ENCODE measurements around the gene WWOX. TPM values are rescaled to one million over a fixed set of nuclear protein-coding genes. Genes with fewer than 3 reads are reported as not detected.
A peak's percentile ranks its signal among the peaks of the same experiment; 100 is the strongest.
"Not testable (repeated sequence)": the region's sequence is repeated elsewhere in the genome, so short reads cannot be mapped to it uniquely, and the experiment has no call there.

WWOX gene
- total RNA-seq, 1 donor from 2014 or later: 12.6 TPM

- Histone ChIP-seq H3K36me3 (ENCODE audit: control insufficient read depth, insufficient read depth, low read length) (no peaks in the 10 kb centered on the region), H3K4me3 (ENCODE audit: low read depth, low read length) (no peak overlapping the region), H3K27me3 (ENCODE audit: control insufficient read depth, insufficient read depth, low read length) (no peaks in the 10 kb centered on the region)
- TF ChIP-seq CTCF (IDR thresholded peaks at IDR 0.05; ENCODE audit: insufficient read depth, low read length, severe bottlenecking): no peak
- FAIRE-seq (no peak), DNase-seq (ENCODE audit: low read depth) (no peak)
These were observed 945.7 kb downstream of the WWOX start for GRCh38 chr16:79045191-79045590.

- no peak for FAIRE-seq
- Histone ChIP-seq H3K4me3 (ENCODE audit: low read depth, low read length) (no peak overlapping the region), H3K36me3 (ENCODE audit: control insufficient read depth, insufficient read depth, low read length) (no peaks in the 10 kb centered on the region), H3K27me3 (ENCODE audit: control insufficient read depth, insufficient read depth, low read length) (no peaks in the 10 kb centered on the region)
- DNase-seq (ENCODE audit: low read depth): peak; percentile 39
- TF ChIP-seq CTCF (IDR thresholded peaks at IDR 0.05; ENCODE audit: insufficient read depth, low read length, severe bottlenecking): peak; percentile 62
These were observed 947.9 kb downstream of the WWOX start for GRCh38 chr16:79047337-79047736.

- H3K4me3 ChIP-seq (ENCODE audit: low read depth, low read length): no peak overlapping the region
- TF ChIP-seq CTCF (IDR thresholded peaks at IDR 0.05; ENCODE audit: insufficient read depth, low read length, severe bottlenecking): no peak
- DNase-seq (ENCODE audit: low read depth) (no peak), FAIRE-seq (no peak)
- no peaks in the 10 kb centered on the region for H3K27me3 ChIP-seq (ENCODE audit: control insufficient read depth, insufficient read depth, low read length)
- H3K36me3 ChIP-seq (ENCODE audit: control insufficient read depth, insufficient read depth, low read length): no peaks in the 10 kb centered on the region
These were observed 949.6 kb downstream of the WWOX start for GRCh38 chr16:79049040-79049439.

- TF ChIP-seq CTCF (IDR thresholded peaks at IDR 0.05; ENCODE audit: insufficient read depth, low read length, severe bottlenecking): no peak
- Histone ChIP-seq H3K27me3 (ENCODE audit: control insufficient read depth, insufficient read depth, low read length) (no peaks in the 10 kb centered on the region), H3K4me3 (ENCODE audit: low read depth, low read length) (no peak overlapping the region), H3K36me3 (ENCODE audit: control insufficient read depth, insufficient read depth, low read length) (no peaks in the 10 kb centered on the region)
- DNase-seq (ENCODE audit: low read depth): peak; percentile 90
- FAIRE-seq: peak; percentile 47
These were observed 950.6 kb downstream of the WWOX start for GRCh38 chr16:79050063-79050462.

GRCh38 chr16:79051313-79051712 is 951.9 kb downstream of the WWOX start:
- no peaks in the 10 kb centered on the region for H3K36me3 ChIP-seq (ENCODE audit: control insufficient read depth, insufficient read depth, low read length)
- H3K4me3 ChIP-seq (ENCODE audit: low read depth, low read length): no peak overlapping the region
- no peak for TF ChIP-seq CTCF (IDR thresholded peaks at IDR 0.05; ENCODE audit: insufficient read depth, low read length, severe bottlenecking)
- H3K27me3 ChIP-seq (ENCODE audit: control insufficient read depth, insufficient read depth, low read length): no peaks in the 10 kb centered on the region
- FAIRE-seq (no peak), DNase-seq (ENCODE audit: low read depth) (peak; percentile 13)

- FAIRE-seq; H3K36me3 ChIP-seq (ENCODE audit: control insufficient read depth, insufficient read depth, low read length); DNase-seq (ENCODE audit: low read depth); H3K27me3 ChIP-seq (ENCODE audit: control insufficient read depth, insufficient read depth, low read length); H3K4me3 ChIP-seq (ENCODE audit: low read depth, low read length): not testable (repeated sequence)
These were observed 952.7 kb downstream of the WWOX start for GRCh38 chr16:79052198-79052597.

Measured in bronchial epithelial cell (primary cell).